ENCODE measurements around the gene TRMT2A.

Gene TRMT2A

GRCh38 chr22:20149257-20150250 is 32.5 kb upstream of the TRMT2A start:
- intact Hi-C loops (cut with DNase I): no loop called here
- DNase-seq: no peak

GRCh38 chr22:20148414-20148813 is 31.4 kb upstream of the TRMT2A start:
- intact Hi-C loops (cut with DNase I): no loop called here
- no peak for DNase-seq

- no peak for DNase-seq
- intact Hi-C loops (cut with DNase I): no loop called here
Observed at GRCh38 chr22:20147237-20147988, 30.4 kb upstream of the TRMT2A start.

GRCh38 chr22:20146777-20147176 is 29.8 kb upstream of the TRMT2A start:
- no peak for DNase-seq
- intact Hi-C loops (cut with DNase I): no loop called here

GRCh38 chr22:20145832-20146223 is 28.8 kb upstream of the TRMT2A start:
- intact Hi-C loops (cut with DNase I): no loop called here
- no peak for DNase-seq

- no peak for DNase-seq
- intact Hi-C loops (cut with DNase I): no loop called here
Observed at GRCh38 chr22:20145206-20145831, 28.3 kb upstream of the TRMT2A start.

GRCh38 chr22:20143883-20144665 is 27.0 kb upstream of the TRMT2A start:
- intact Hi-C loops (cut with DNase I): no loop called here
- DNase-seq: no peak

- intact Hi-C loops (cut with DNase I): no loop called here
- no peak for DNase-seq
Observed at GRCh38 chr22:20142711-20143621, 25.9 kb upstream of the TRMT2A start.

- no peak for DNase-seq
- intact Hi-C loops (cut with DNase I): no loop called here
Observed at GRCh38 chr22:20141186-20142077, 24.4 kb upstream of the TRMT2A start.

- intact Hi-C loops (cut with DNase I): no loop called here
- DNase-seq: no peak
Observed at GRCh38 chr22:20140521-20140964, 23.5 kb upstream of the TRMT2A start.

GRCh38 chr22:20140107-20140445 is 23.1 kb upstream of the TRMT2A start:
- DNase-seq: no peak
- intact Hi-C loops (cut with DNase I): no loop called here

- no peak for DNase-seq
- intact Hi-C loops (cut with DNase I): no loop called here
Observed at GRCh38 chr22:20139391-20140106, 22.5 kb upstream of the TRMT2A start.

GRCh38 chr22:20138868-20139267 is 21.8 kb upstream of the TRMT2A start:
- intact Hi-C loops (cut with DNase I): no loop called here
- no peak for DNase-seq

- intact Hi-C loops (cut with DNase I): no loop called here
- peak in 4 of 10 donors; percentile 50 to 93 (median 68) for DNase-seq
Observed at GRCh38 chr22:20138417-20138738, 21.4 kb upstream of the TRMT2A start.

- DNase-seq: peak in 8 of 10 donors; percentile 62 to 96 (median 78)
- intact Hi-C loops (cut with DNase I): no loop called here
Observed at GRCh38 chr22:20137671-20138416, 20.8 kb upstream of the TRMT2A start.

GRCh38 chr22:20137113-20137512 is 20.1 kb upstream of the TRMT2A start:
- DNase-seq: no peak
- intact Hi-C loops (cut with DNase I): no loop called here

GRCh38 chr22:20136603-20136873 is 19.5 kb upstream of the TRMT2A start:
- intact Hi-C loops (cut with DNase I): no loop called here
- no peak for DNase-seq
